IPS-18a (cell line): ENCODE measurements around the gene HMGXB3.

Experiments used
- H3K27ac ChIP-seq: one replicate; pipeline ENCODE4 v1.5.1; 2013; ENCODE audit warnings: low read length
- H3K27me3 ChIP-seq: one replicate; pipeline ENCODE4 v1.6.1; 2013; ENCODE audit warnings: mild to moderate bottlenecking, low read length; ENCODE audit not compliant: control insufficient read depth, insufficient read depth
- H3K36me3 ChIP-seq: one replicate; pipeline ENCODE4 v1.6.1; 2013; ENCODE audit warnings: low read depth, low read length; ENCODE audit not compliant: control insufficient read depth
- H3K4me1 ChIP-seq: one replicate; pipeline ENCODE4 v1.6.1; 2013; ENCODE audit warnings: low read depth, low read length; ENCODE audit not compliant: control insufficient read depth
- H3K4me3 ChIP-seq: one replicate; pipeline ENCODE4 v1.5.1; 2013; ENCODE audit warnings: low read length
- H3K9ac ChIP-seq: one replicate; pipeline ENCODE4 v1.6.1; 2013; ENCODE audit warnings: mild to moderate bottlenecking, low read length, moderate library complexity
- H3K9me3 ChIP-seq: one replicate; pipeline ENCODE4 v1.6.1; 2013; ENCODE audit warnings: low read depth, low read length; ENCODE audit not compliant: control insufficient read depth

The HMGXB3 gene

DNA sequence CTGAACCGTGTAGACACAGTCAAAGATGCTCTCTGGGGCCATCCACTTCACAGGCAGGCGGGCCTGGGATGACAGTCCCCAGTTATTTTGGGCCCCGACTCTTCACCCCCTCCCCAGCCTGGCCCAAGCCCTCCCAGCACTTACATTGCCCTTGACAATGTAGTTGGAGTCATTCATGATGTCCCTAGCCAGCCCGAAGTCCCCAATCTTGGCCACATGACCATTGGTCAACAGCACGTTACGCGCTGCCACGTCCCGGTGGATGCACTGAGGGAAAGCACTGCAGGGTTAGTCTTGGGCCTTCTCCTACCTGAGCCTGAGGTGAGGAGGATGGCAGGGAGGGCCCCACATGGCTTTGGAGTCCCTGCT is 55.5 kb downstream of the HMGXB3 start:
- peaks cover 13% of the 10 kb centered on the region for H3K4me1 ChIP-seq
- no peaks in the 10 kb centered on the region for H3K27me3 ChIP-seq
- no peak overlapping the region for H3K27ac ChIP-seq
- H3K4me3 ChIP-seq, result no peak overlapping the region
- H3K36me3 ChIP-seq, result peaks cover 23% of the 10 kb centered on the region
- no peak overlapping the region for H3K9ac ChIP-seq
- H3K9me3 ChIP-seq, result no peaks in the 10 kb centered on the region

DNA sequence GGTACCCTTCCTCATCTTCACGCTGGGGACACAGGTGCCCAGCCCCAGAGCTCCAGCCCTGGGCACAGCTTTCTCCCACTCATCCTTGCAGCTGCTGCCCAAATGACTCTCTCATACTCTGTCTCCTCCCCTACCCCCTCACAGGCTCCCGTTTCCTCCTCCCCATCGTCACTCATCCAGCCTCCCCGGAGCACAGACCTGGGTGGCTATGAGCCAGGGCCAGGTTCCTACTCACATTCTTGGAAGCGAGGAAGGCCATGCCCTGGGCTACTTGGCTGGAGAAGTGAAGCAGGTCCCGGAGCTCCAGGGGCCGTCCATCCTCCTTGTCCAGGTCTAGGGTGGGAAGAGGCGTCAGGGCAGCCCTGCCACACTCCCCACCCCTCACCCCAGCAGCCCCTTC is 56.5 kb downstream of the HMGXB3 start:
- Histone ChIP-seq H3K4me1 (peaks cover 13% of the 10 kb centered on the region), H3K27ac (no peak overlapping the region), H3K9ac (no peak overlapping the region), H3K36me3 (peaks cover 13% of the 10 kb centered on the region), H3K4me3 (no peak overlapping the region), H3K27me3 (no peaks in the 10 kb centered on the region), H3K9me3 (no peaks in the 10 kb centered on the region)

GRCh38 chr5:150057511-150057910 is 57.0 kb downstream of the HMGXB3 start:
- Histone ChIP-seq H3K4me1 (peaks cover 13% of the 10 kb centered on the region), H3K27me3 (no peaks in the 10 kb centered on the region), H3K9me3 (no peaks in the 10 kb centered on the region), H3K27ac (no peak overlapping the region), H3K36me3 (peaks cover 8% of the 10 kb centered on the region), H3K9ac (no peak overlapping the region), H3K4me3 (no peak overlapping the region)

DNA sequence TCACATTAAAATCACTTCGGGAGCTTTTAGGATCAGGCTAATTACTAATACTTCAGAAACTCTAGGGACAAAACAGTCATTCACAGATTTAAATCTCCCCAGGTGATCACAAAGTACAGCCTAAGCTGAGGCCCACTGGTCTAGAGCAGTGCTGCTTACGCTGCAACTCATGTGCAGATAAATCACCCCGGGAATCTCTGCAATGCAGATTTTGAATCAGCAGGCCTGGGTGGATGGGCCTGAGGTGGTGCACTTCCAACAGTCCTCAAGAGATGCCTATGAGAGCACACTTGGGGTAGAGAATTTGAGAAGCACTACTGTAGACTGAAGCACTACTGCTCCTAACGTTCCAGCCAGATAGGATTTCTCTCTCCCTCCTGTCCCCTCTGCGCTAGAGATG is 57.5 kb downstream of the HMGXB3 start:
- H3K27me3 ChIP-seq, result no peaks in the 10 kb centered on the region
- no peak overlapping the region for H3K4me3 ChIP-seq
- no peak overlapping the region for H3K27ac ChIP-seq
- H3K4me1 ChIP-seq, result peaks cover 13% of the 10 kb centered on the region
- no peaks in the 10 kb centered on the region for H3K9me3 ChIP-seq
- H3K36me3 ChIP-seq, result peaks cover 3% of the 10 kb centered on the region
- H3K9ac ChIP-seq, result no peak overlapping the region

GRCh38 chr5:150058480-150059126 is 58.1 kb downstream of the HMGXB3 start:
- Histone ChIP-seq H3K4me3 (no peak overlapping the region), H3K36me3 (no peaks in the 10 kb centered on the region), H3K9ac (no peak overlapping the region), H3K4me1 (peaks cover 13% of the 10 kb centered on the region), H3K9me3 (no peaks in the 10 kb centered on the region), H3K27me3 (no peaks in the 10 kb centered on the region), H3K27ac (no peak overlapping the region)

DNA sequence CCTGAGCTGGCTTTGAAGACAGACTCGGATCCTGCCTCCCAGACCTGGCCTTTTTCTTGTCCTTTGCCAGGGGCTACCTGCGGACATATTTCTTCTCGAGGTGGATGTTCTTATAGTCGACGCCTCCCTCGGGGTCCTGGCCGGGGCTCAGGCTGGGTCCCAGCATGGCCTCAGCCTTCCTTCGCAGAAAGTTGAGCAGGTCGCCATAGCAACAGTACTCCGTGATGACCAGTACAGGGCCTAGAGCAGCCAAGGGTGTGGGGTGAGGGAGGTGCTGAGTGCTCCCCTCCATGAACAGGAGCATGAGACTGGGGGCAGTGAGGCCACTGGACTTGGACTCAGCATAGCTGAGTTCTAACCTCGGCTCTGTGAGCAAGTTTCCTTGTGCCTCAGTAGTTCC is 59.1 kb downstream of the HMGXB3 start:
- Histone ChIP-seq H3K27ac (no peak overlapping the region), H3K9ac (no peak overlapping the region), H3K9me3 (no peaks in the 10 kb centered on the region), H3K4me1 (peaks cover 13% of the 10 kb centered on the region), H3K4me3 (no peak overlapping the region), H3K36me3 (no peaks in the 10 kb centered on the region), H3K27me3 (no peaks in the 10 kb centered on the region)

DNA sequence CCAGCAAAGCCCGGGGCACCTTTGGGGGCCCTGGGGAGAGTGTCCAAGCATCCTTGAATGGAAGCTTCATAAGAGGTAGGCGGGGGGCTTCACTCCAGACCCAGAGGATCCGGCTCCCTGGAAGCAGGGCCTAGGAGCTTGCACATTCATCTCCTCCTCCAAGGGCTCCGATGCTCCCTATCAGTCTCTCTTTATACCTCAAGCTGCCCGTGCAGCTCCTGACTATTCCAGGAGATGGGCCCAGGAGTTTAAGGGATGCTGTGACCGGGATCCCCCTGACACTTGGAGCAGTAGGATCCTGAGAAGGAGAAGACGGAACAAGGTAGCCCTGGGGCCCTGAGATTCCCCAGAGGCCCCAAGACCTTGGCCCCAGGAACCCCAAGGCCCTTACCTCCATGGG is 59.9 kb downstream of the HMGXB3 start:
- peaks cover 13% of the 10 kb centered on the region for H3K4me1 ChIP-seq
- no peaks in the 10 kb centered on the region for H3K9me3 ChIP-seq
- no peak overlapping the region for H3K9ac ChIP-seq
- no peak overlapping the region for H3K4me3 ChIP-seq
- H3K27me3 ChIP-seq, result no peaks in the 10 kb centered on the region
- H3K36me3 ChIP-seq, result no peaks in the 10 kb centered on the region
- no peak overlapping the region for H3K27ac ChIP-seq

DNA sequence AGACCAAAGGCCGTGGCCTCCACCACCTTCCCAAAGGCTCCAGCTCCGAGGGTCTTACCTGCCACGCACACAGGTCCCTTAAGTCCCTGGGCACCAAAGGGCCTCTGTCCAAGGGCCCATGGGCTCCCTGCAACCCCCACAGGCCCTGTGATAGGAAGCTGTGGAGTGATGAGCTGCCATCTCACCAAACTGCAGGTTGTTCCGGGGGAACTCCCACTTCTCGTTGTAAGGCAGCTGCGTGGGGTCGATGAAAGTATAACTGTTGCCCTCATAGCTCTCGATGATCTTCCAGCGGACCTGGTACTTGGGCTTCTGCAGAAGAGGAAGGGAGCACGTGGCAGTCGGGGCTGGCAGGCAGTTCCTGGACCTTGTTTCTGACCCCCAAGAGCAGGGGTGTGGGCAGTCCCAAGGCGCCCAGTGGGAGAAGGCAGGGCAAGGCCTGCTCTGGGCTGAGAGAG is 61.0 kb downstream of the HMGXB3 start:
- no peak overlapping the region for H3K9ac ChIP-seq
- H3K4me1 ChIP-seq, result peaks cover 13% of the 10 kb centered on the region
- H3K27me3 ChIP-seq, result no peaks in the 10 kb centered on the region
- H3K27ac ChIP-seq, result no peak overlapping the region
- H3K36me3 ChIP-seq, result no peaks in the 10 kb centered on the region
- H3K9me3 ChIP-seq, result no peaks in the 10 kb centered on the region
- no peak overlapping the region for H3K4me3 ChIP-seq

GRCh38 chr5:150062216-150062922 is 61.8 kb downstream of the HMGXB3 start:
- Histone ChIP-seq H3K4me3 (no peak overlapping the region), H3K9ac (no peak overlapping the region), H3K27ac (no peak overlapping the region), H3K36me3 (no peaks in the 10 kb centered on the region), H3K27me3 (no peaks in the 10 kb centered on the region), H3K4me1 (peaks cover 12% of the 10 kb centered on the region), H3K9me3 (no peaks in the 10 kb centered on the region)

DNA sequence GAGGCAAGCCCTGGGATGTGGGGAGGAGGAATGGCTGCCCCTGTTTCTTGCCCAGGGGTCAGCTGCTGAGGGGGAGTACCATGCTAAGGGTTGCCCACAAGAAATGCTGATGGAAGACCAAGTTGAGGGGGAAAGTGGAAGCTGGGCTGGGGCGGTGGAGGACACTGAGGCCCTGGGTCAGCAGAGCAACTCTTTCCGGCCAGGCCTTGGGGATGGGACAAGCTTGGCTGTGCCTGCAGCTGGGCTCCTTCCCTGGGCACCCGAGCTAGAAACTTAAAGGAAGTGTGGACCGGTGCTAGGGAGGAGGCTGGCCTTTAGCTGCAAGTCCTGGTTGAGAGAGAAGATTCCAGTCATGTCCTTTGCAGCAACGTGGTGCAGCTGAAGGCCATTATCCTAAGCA is 63.1 kb downstream of the HMGXB3 start:
- no peaks in the 10 kb centered on the region for H3K27me3 ChIP-seq
- no peak overlapping the region for H3K4me3 ChIP-seq
- H3K27ac ChIP-seq, result no peak overlapping the region
- H3K36me3 ChIP-seq, result no peaks in the 10 kb centered on the region
- no peak overlapping the region for H3K9ac ChIP-seq
- H3K9me3 ChIP-seq, result no peaks in the 10 kb centered on the region
- no peaks in the 10 kb centered on the region for H3K4me1 ChIP-seq

DNA sequence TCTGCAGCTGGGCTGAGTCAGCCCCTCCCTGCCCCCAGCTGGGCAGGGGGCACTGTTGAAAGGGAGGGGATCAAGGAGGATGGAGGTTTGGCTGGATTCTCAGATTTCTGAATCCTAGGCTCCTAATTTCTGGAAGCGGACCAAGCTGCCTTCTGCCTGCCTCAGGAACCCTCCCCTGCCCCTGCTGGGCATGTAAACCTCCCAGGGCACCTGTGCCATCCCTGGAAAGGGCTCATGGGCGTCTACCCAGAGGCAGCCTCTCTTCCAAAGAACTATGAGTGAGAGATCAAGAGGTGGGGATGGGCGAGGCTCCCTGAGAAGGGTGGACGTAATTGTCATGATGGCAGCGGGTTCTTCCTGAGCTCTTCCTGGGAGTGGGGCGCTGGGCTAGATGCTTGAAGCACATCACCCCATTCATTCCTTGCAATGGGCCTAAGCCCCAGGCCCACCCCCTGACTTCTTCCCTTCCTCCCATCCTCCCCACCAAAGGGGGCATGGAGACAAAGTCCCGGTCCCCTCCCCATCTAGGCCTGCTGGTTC is 64.2 kb downstream of the HMGXB3 start:
- no peak overlapping the region for H3K9ac ChIP-seq
- H3K36me3 ChIP-seq, result no peaks in the 10 kb centered on the region
- H3K4me1 ChIP-seq, result no peaks in the 10 kb centered on the region
- no peaks in the 10 kb centered on the region for H3K9me3 ChIP-seq
- H3K27me3 ChIP-seq, result no peaks in the 10 kb centered on the region
- H3K4me3 ChIP-seq, result no peak overlapping the region
- H3K27ac ChIP-seq, result no peak overlapping the region

DNA sequence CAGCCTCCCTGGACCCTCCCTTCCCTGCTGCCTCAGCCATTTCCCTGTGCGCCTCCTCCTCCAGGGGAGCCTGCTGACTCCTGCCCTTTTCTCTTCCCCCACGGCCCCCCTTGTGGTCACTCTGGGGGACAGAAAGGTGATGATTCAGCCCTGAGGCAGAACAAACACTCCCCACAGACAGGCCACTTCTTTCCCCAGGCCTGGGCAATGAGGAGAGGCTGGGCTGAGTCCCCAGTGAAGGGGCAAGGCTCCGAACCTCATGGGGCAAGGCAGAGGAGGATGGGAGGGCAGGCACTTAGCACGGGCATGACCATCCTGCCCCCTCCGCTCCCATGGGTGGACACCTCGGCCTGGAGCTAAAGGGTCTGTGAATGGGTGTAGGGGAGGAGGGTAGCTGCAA is 64.8 kb downstream of the HMGXB3 start:
- Histone ChIP-seq H3K9ac (no peak overlapping the region), H3K4me1 (no peaks in the 10 kb centered on the region), H3K4me3 (no peak overlapping the region), H3K27ac (no peak overlapping the region), H3K9me3 (no peaks in the 10 kb centered on the region), H3K36me3 (no peaks in the 10 kb centered on the region), H3K27me3 (no peaks in the 10 kb centered on the region)
